SU-DHL-6 (cell line): ENCODE data around the gene CDC42EP3.

Source experiments
- H2AFZ ChIP-seq: fragments of 200-600 bp; sonication (generic); 2 replicates; pipeline ENCODE4 v1.6.1; 2014; ENCODE audit warnings: low read depth, mild to moderate bottlenecking, moderate library complexity, mixed read lengths, antibody characterized with exemption, low read length; ENCODE audit not compliant: severe bottlenecking
- H3F3A ChIP-seq: fragments of 200-600 bp; shearing (Covaris generic); 2 replicates; pipeline ENCODE4 v1.6.0; 2016; ENCODE audit warnings: antibody characterized with exemption, mild to moderate bottlenecking; ENCODE audit not compliant: insufficient read depth
- H3K27ac ChIP-seq: fragments of 200-600 bp; sonication (generic); 2 replicates; pipeline ENCODE4 v1.5.1; 2016; ENCODE audit warnings: low read depth, mild to moderate bottlenecking, low read length, moderate library complexity, mixed read lengths
- H3K27me3 ChIP-seq: fragments of 200-600 bp; sonication (generic), shearing (Covaris generic); 2 replicates; pipeline ENCODE4 v1.6.0; 2014; ENCODE audit warnings: mild to moderate bottlenecking, low read length
- H3K36me3 ChIP-seq: fragments of 200-600 bp; sonication (generic); 2 replicates; pipeline ENCODE4 v1.6.1; 2014; ENCODE audit warnings: mild to moderate bottlenecking, low read length, mixed read lengths
- H3K4me2 ChIP-seq: fragments of 300-600, 200-600 bp; shearing (Covaris generic), sonication (generic); 2 replicates; pipeline ENCODE4 v1.6.0; 2014; ENCODE audit warnings: low read length, low read depth, mild to moderate bottlenecking; ENCODE audit not compliant: poor library complexity, severe bottlenecking
- H3K4me3 ChIP-seq: fragments of 200-600 bp; sonication (generic); 2 replicates; pipeline ENCODE4 v1.5.1; 2014; ENCODE audit warnings: antibody characterized with exemption, low read length, mild to moderate bottlenecking, mixed read lengths; ENCODE audit not compliant: insufficient read depth, poor library complexity, severe bottlenecking
- H3K79me2 ChIP-seq: fragments of 200-600 bp; sonication (generic); 2 replicates; pipeline ENCODE4 v1.6.1; 2014; ENCODE audit warnings: mild to moderate bottlenecking, low read length, moderate library complexity; ENCODE audit not compliant: insufficient read depth
- H3K9ac ChIP-seq: fragments of 200-600 bp; sonication (generic); 2 replicates; pipeline ENCODE4 v1.7.0; 2014; ENCODE audit warnings: mild to moderate bottlenecking, low read length
- H3K9me2 ChIP-seq: fragments of 200-600 bp; sonication (generic); replicated peaks from 2 replicates; pipeline ENCODE4 v1.6.1; 2014; ENCODE audit warnings: low read length; ENCODE audit not compliant: insufficient read depth
- H3K9me3 ChIP-seq: fragments of 200-600 bp; sonication (generic); 2 replicates; pipeline ENCODE4 v1.6.1; 2014; ENCODE audit warnings: low read length, mixed read lengths; ENCODE audit not compliant: insufficient read depth
- H4K20me1 ChIP-seq: fragments of 200-600 bp; sonication (generic); 2 replicates; pipeline ENCODE4 v1.6.1; 2014; ENCODE audit warnings: low read depth, mild to moderate bottlenecking, antibody characterized with exemption, low read length, moderate library complexity, mixed read lengths
- EZH2phosphoT487 ChIP-seq: fragments of 200-600 bp; sonication (generic), shearing (Covaris generic); conservative IDR thresholded peaks from 2 replicates; pipeline ENCODE4 v1.6.1; 2018; ENCODE audit warnings: mild to moderate bottlenecking, antibody characterized with exemption, low read length, moderate library complexity, mixed read lengths
- TF ChIP-seq, protein P1 (sequence below): fragments of 200-600 bp; sonication (generic); IDR thresholded peaks from one replicate; pipeline ENCODE4 v1.5.1; 2017; ENCODE audit warnings: antibody characterized with exemption, mild to moderate bottlenecking, low read length, moderate library complexity; ENCODE audit not compliant: insufficient read depth, poor library complexity, severe bottlenecking

The CDC42EP3 gene

GRCh38 chr2:37625156-37625555 is 46.3 kb downstream of the CDC42EP3 start:
- H3K79me2 ChIP-seq = no peaks in the 10 kb centered on the region
- no peak overlapping the region for H2AFZ ChIP-seq
- no peak overlapping the region for H3K9ac ChIP-seq
- TF ChIP-seq, protein P1, sequence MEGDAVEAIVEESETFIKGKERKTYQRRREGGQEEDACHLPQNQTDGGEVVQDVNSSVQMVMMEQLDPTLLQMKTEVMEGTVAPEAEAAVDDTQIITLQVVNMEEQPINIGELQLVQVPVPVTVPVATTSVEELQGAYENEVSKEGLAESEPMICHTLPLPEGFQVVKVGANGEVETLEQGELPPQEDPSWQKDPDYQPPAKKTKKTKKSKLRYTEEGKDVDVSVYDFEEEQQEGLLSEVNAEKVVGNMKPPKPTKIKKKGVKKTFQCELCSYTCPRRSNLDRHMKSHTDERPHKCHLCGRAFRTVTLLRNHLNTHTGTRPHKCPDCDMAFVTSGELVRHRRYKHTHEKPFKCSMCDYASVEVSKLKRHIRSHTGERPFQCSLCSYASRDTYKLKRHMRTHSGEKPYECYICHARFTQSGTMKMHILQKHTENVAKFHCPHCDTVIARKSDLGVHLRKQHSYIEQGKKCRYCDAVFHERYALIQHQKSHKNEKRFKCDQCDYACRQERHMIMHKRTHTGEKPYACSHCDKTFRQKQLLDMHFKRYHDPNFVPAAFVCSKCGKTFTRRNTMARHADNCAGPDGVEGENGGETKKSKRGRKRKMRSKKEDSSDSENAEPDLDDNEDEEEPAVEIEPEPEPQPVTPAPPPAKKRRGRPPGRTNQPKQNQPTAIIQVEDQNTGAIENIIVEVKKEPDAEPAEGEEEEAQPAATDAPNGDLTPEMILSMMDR = no peak
- TF ChIP-seq EZH2phosphoT487 = no peak
- no peak overlapping the region for H3K4me2 ChIP-seq
- H3K27me3 ChIP-seq = no peaks in the 10 kb centered on the region
- no peaks in the 10 kb centered on the region for H4K20me1 ChIP-seq
- no peak overlapping the region for H3K4me3 ChIP-seq
- no peaks in the 10 kb centered on the region for H3K9me2 ChIP-seq
- H3K27ac ChIP-seq = no peak overlapping the region
- no peaks in the 10 kb centered on the region for H3F3A ChIP-seq
- H3K9me3 ChIP-seq = no peaks in the 10 kb centered on the region
- no peaks in the 10 kb centered on the region for H3K36me3 ChIP-seq

GRCh38 chr2:37623971-37624900 is 47.2 kb downstream of the CDC42EP3 start:
- no peaks in the 10 kb centered on the region for H3K27me3 ChIP-seq
- H3K9me3 ChIP-seq = no peaks in the 10 kb centered on the region
- no peaks in the 10 kb centered on the region for H3K79me2 ChIP-seq
- H3K9me2 ChIP-seq = no peaks in the 10 kb centered on the region
- no peaks in the 10 kb centered on the region for H3F3A ChIP-seq
- no peak overlapping the region for H3K27ac ChIP-seq
- no peak overlapping the region for H3K4me2 ChIP-seq
- no peaks in the 10 kb centered on the region for H4K20me1 ChIP-seq
- no peaks in the 10 kb centered on the region for H3K36me3 ChIP-seq
- no peak overlapping the region for H3K4me3 ChIP-seq
- no peak overlapping the region for H3K9ac ChIP-seq
- TF ChIP-seq, protein P1 = no peak
- no peak for TF ChIP-seq EZH2phosphoT487
- H2AFZ ChIP-seq = no peak overlapping the region

- Histone ChIP-seq H3K9ac (no peak overlapping the region), H2AFZ (no peak overlapping the region), H4K20me1 (no peaks in the 10 kb centered on the region), H3K27ac (no peak overlapping the region), H3K36me3 (no peaks in the 10 kb centered on the region), H3K9me2 (no peaks in the 10 kb centered on the region), H3K4me2 (no peak overlapping the region), H3K79me2 (no peaks in the 10 kb centered on the region), H3K4me3 (no peak overlapping the region), H3F3A (no peaks in the 10 kb centered on the region), H3K9me3 (no peaks in the 10 kb centered on the region), H3K27me3 (no peaks in the 10 kb centered on the region)
- no peak for TF ChIP-seq EZH2phosphoT487
- TF ChIP-seq, protein P1 = no peak
Observed at GRCh38 chr2:37623406-37623805, 48.0 kb downstream of the CDC42EP3 start.
